Liver (tissue), 3 donors: ENCODE measurements around the gene CBFA2T3.

Source experiments
- CTCF ChIP-seq: fragments of 150-350 bp; IDR thresholded peaks from 2 replicates; pipeline ENCODE4 v1.5.1; 2017; ENCODE audit warnings: improper control_type of control experiment, low read depth, low read length; ENCODE audit not compliant: missing input control
- EGR1 ChIP-seq, 2 donors: IDR thresholded peaks; 2 replicates each; pipeline ENCODE4 v1.6.1; 2016 to 2018; ENCODE audit warnings: antibody characterized with exemption in 2 of 2, low read depth in 2 of 2
- FOXA1 ChIP-seq: IDR thresholded peaks from 2 replicates; pipeline ENCODE4 v1.6.1; 2016; ENCODE audit warnings: antibody characterized with exemption
- JUND ChIP-seq, 2 donors: IDR thresholded peaks; 2 replicates each; pipeline ENCODE4 v1.6.1; 2016; ENCODE audit warnings: antibody characterized with exemption in 2 of 2
- MAX ChIP-seq: IDR thresholded peaks from 2 replicates; pipeline ENCODE4 v1.6.1; 2016; ENCODE audit warnings: antibody characterized with exemption
- REST ChIP-seq: IDR thresholded peaks from 2 replicates; pipeline ENCODE4 v1.6.1; 2016; ENCODE audit warnings: antibody characterized with exemption, mild to moderate bottlenecking
- RXRA ChIP-seq, 2 donors: IDR thresholded peaks; 2 replicates each; pipeline ENCODE4 v1.6.1; 2017 to 2018; ENCODE audit warnings: antibody characterized with exemption in 2 of 2, mild to moderate bottlenecking in 1 of 2
- SP1 ChIP-seq: IDR thresholded peaks from 2 replicates; pipeline ENCODE4 v1.6.1; 2018; ENCODE audit warnings: antibody characterized with exemption, mild to moderate bottlenecking
- TAF1 ChIP-seq: conservative IDR thresholded peaks from 2 replicates; pipeline ENCODE4 v1.6.1; 2016; ENCODE audit warnings: antibody characterized with exemption, mild to moderate bottlenecking
- YY1 ChIP-seq: IDR thresholded peaks from 2 replicates; pipeline ENCODE4 v1.6.1; 2016; ENCODE audit warnings: antibody characterized with exemption, mild to moderate bottlenecking
- ZBTB33 ChIP-seq: IDR thresholded peaks from 2 replicates; pipeline ENCODE4 v1.6.1; 2016; ENCODE audit warnings: antibody characterized with exemption
- donor health status: healthy.
- donor health status: healthy.

GRCh38 chr16:88876942-88877526 is 100.0 kb downstream of the CBFA2T3 start:
- TF ChIP-seq CTCF (no peak), ZBTB33 (no peak), YY1 (no peak), MAX (no peak), JUND (IDR thresholded peaks at IDR 0.05) (no peak), SP1 (no peak), TAF1 (no peak), RXRA (IDR thresholded peaks at IDR 0.05) (no peak), EGR1 (IDR thresholded peaks at IDR 0.05; ENCODE audit: low read depth in 2 of 2) (no peak), REST (no peak), FOXA1 (no peak)
